ENCODE measurements around the gene MYCBP2.
"Not testable (repeated sequence)": the region's sequence is repeated elsewhere in the genome, so short reads cannot be mapped to it uniquely, and the experiment has no call there.

MYCBP2 gene

DNA sequence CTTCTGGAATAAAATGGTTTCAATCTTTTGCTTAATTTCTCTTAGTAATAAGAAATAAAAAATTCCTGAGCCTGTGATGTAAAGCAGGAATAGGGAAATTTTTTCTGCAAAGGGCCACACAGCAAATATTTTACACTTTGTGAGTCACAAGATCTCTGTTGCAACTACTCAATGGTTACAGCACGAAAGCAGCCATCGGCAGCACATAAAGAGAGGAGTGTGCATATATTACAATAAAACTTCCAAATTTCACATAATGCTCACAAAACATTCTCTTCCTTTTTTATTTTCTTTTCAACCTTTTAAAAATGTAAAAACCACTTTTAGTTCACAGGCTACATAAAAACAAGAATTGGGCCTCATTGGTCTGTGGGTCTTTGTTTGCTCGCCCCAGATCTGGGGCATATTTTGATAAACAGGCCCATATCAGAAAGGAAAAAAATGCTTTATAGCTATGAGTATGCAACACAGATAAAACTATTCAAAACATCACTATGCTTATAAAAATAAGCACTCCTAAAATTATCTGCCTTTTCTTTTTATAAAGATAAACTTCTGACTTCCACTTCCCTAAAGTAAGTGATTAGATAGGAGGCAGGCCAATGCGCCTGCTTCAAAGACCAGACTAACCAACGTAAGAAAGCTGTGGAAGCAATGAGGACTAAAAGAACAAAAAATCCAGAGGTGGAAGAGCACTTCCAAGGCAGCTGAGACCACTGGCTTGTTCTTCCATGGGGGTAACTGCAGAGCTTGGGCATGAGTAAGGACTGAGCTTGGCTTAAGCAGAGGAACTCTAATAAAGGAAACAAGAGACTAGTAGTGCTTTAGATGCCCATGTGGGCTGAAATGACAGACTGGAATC is 26.5 kb downstream of the MYCBP2 start:
- peak; percentile 48 to 52 for DNase-seq (ENCODE audit: low read depth in 2 of 2)

DNA sequence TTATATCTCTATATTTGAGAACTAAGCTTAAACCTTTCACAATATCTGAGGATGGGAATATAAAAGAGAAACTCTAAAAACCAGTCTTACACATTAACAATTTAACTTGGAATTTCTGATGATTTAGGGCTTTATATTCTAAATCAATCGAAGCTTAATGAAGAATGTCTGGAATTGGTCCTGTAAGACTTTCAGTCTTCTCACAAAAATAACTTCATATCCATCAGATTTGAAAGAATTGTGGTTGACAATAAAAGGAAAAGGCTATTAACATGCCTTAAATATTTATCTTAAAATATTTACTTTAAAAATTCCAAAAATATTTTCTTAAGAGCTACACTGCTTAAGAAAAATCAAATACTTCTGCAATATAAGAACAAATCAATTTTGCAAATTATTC is 27.3 kb downstream of the MYCBP2 start:
- DNase-seq (ENCODE audit: low read depth in 2 of 2), result peak; percentile 15 to 16

DNA sequence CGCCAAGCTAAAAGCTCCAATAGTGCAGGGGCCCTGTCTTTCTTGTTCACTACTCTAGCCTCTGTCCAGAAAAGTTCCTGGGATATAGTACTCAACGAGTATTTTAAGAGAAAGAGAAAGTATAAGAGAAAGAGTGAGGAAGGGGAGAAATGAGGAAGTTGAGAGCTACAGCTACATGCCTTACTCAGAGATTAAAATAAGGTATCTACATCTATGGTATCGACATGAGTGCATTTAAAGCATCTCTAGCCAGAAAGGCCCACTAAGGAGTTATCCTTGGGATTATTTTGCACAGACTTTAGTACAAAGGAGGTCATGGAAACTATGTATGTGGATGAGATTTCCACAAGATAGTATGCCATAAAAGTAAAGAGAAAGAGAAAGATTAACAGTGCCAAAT is 28.5 kb downstream of the MYCBP2 start:
- DNase-seq (ENCODE audit: low read depth in 2 of 2), result no peak

DNA sequence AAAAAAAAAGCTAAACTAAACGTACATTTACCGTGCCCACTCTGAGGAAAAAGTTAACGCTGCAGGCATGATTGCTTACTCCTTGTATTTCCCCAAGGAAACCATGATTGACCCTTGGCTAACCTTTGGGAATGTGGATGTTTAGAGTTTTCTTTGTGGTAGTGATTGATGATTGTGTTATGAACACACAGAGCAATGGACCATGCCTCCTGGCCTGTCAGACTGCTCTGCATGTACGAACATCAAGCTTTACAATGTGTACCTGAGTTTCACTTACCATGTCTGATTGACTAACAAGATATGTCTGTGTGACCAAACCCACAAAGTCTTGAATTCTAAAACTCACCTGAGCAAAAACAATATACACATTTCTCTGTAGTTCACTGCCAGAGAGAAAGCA is 35.1 kb downstream of the MYCBP2 start:
- no peak for DNase-seq (ENCODE audit: low read depth in 2 of 2)

DNA sequence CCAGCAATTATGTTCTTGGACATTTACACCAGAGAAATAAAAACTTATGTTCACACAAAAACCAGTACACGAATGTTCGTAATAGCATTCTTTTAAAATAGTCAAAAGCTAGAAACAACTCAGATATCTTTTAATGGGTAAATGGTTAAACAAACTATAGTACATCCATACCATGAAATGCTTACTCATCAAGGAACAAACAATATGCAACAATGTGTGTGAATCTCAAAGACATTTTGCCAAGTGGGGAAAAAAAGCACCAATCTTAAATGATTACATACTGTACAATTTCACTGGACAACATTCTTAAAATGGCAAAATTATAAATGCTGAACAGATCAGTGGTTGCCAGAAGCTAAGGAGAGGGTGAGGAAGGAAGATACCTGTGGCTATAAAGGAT is 36.6 kb downstream of the MYCBP2 start:
- no peak for DNase-seq (ENCODE audit: low read depth in 2 of 2)

DNA sequence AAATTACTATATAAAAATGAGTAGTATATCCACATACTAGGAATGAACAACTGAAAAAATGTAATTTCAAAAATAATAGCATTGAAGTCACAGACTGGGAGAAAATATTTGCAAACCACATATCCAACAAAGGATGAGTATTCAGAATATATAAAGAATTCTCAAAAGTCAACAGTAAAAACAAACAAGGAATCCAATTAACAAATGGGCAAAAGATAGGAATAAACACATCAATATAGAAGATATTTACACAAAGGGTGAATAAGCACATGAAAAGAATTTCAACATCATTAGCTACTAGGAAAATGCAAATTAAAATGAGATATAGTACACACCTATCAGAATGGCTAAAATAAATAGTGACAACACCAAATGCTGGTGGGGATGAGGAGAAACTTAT is 37.0 kb downstream of the MYCBP2 start:
- no peak for DNase-seq (ENCODE audit: low read depth in 2 of 2)

DNA sequence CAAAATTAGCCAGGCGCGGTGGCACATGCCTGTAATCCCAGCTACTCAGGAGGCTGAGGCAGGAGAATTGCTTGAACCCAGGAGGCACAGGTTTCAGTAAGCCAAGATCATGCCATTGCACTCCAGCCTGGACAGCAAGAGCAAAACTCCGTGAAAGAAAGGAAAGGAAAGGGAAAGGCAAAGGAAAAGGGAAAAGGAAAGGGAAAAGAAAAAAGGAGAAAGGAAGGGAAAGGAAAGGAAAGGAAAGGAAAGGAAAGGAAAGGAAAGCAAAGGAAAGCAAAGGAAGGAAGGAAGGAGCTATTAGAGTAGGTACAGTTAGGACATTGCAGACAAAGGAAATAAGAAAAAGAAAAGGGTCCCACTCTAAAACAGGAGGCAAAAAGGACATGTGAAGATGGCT is 41.3 kb downstream of the MYCBP2 start:
- DNase-seq (ENCODE audit: low read depth in 2 of 2), result not testable (repeated sequence)

DNA sequence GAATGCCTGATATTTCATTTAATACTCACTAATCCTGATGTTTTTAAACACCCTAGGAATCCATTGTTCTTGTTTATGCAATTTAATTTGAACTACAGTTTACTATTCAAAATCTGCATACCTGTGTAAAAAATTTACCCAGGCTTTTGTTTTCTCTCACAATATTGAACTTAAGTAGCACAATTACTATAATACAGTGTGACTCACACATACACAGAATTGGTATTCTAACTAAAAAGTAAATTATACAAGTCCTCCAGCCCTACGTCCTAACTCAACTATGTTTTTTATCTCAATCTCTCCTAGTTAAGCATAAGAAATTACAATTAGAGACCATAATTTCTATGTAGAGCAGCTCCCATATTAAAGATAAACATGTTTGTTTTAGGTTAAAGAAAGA is 41.8 kb downstream of the MYCBP2 start:
- no peak for DNase-seq (ENCODE audit: low read depth in 2 of 2)

DNA sequence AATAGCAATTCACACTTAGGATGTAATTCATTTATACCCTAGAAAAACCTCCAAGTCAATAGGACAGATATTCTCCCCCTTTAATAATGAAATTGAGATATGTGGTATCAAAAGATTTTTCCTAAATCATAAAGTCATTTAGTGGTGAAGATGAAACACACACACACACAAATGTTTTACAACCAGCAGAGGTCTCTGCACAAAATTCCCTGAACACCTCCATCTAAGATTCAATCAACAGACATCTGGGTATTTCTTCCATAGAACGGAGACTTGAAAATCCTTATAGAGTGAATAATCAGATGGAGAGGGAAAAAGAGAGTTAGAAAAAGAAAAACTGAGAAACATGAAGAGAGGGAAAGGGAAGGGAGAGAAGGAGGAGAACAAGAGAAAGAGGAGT is 52.8 kb downstream of the MYCBP2 start:
- DNase-seq (ENCODE audit: low read depth in 2 of 2), result no peak

DNA sequence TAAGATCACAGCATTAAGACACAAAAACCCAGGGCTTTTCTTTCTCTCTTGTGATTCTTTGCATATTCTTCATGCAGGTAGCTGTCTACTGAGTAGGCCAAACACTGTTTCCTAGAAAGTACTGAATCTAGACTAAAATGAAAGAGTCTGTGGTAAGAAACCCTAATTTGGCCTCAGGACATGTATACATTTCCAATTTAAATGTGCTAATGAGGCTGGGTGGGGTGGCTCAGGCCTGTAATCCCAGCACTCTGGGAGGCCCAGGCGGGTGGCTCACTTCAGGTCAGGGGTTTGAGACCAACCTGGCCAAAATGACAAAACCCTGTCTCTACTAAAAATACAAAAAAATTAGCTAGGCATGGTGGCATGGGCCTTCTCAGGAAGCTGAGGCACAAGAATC is 57.8 kb downstream of the MYCBP2 start:
- no peak for DNase-seq (ENCODE audit: low read depth in 2 of 2)

DNA sequence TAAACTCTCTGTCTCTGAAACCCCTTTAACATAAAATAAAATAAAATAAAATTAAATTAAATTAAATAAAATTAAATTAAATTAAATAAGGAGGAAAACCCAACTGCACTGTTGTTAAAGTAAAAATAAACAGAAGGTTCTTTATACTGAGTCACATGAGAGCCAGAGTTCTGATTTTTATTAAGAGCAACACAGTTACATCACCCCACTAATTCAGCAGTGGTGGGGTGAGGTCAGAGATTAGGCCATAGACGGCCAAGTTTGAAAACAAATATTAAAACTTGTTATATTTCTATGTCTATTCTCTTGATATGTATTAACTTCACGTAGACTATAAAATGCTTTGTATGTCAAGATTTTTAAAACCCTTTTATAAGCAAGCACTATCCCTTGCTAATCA is 59.5 kb downstream of the MYCBP2 start:
- DNase-seq (ENCODE audit: low read depth in 2 of 2), result no peak

DNA sequence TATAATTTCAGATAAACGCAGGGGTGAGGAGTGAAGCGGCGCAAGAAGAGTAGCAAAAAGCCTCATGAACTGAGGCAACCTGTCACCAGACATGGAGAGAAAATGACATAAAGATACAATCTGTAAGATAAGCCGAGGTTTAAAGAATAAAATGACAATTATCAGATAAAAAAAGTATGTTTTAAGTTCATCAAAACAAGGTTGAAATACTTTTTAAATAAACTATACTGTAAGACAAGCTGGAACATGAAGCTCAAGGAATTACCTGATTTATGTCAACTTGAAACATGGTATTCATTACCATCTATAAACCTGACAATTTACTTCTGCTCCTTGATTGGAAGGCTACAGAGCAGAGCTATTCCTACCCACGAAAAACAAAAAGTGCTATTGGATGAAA is 61.6 kb downstream of the MYCBP2 start:
- DNase-seq (ENCODE audit: low read depth in 2 of 2), result no peak

DNA sequence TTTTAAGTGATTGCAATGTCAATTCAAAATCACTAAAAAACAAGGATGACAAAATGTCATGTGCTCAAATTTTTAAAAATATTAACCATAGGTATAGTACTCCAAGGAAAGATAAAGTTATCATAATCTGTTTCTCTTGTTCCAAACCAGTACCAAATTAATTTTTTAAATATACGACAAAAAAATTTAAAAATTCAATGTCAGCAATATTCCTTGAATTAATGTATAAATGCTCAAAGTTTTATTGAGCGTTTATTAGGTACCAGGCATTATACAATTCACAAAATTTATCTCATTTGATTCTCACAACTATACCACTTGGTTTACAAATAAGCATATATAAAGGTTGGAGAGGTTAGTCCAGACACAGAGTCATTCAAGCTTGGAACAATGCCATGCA is 64.7 kb downstream of the MYCBP2 start:
- no peak for DNase-seq (ENCODE audit: low read depth in 2 of 2)

DNA sequence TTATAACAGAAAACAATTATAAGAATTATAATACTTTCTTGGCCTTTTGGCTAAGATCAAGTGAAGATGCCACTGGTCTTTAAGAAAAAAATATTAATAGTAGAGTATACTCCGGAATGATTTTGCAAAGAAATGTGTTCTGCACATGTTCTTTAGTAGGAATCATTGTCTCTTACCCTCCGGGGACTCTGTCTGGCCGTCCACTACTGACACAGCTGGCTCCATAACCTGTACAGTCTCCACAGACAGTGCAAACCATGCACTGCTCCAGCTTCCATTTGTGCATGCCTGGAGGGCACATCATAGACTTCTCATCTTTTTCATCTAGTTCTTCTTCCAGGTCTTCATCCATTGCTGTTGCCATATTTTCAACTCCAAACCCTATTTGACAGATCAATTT is 75.9 kb downstream of the MYCBP2 start:
- DNase-seq (ENCODE audit: low read depth in 2 of 2), result no peak

DNA sequence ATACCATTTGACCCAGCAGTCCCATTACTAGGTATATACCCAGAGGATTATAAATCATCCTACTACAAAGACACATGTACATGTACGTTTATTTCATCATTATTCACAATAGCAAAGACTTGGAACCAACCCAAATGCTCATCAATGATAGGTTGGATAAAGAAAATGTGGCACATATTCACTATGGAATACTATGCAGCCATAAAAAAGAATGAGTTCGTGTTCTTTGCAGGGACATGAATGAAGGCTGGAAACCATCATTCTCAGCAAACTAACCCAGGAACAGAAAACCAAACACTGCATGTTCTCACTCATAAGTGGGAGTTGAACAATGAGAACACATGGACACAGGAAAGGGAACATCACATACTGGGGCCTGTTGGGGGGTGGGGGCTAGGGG is 81.7 kb downstream of the MYCBP2 start:
- DNase-seq (ENCODE audit: low read depth in 2 of 2), result not testable (repeated sequence)

DNA sequence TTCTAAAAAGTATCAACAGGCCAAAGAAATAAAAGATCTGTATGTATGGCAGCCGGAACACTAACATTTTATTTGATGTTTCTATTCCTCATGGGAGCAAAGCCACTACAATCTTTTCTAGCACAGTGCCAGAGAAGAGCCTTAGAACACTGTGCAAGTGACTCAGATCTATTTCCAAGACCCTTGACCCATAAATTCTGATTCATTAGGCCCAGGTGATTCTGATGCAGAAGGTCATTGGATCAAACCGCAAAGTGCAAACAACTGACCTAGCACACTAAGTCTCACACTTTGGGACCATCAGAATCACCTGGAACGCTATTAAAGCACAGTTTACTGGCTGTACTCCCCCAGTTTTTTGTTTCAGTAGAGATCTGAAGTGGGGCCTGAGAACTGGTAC is 87.6 kb downstream of the MYCBP2 start:
- no peak for DNase-seq (ENCODE audit: low read depth in 2 of 2)

DNA sequence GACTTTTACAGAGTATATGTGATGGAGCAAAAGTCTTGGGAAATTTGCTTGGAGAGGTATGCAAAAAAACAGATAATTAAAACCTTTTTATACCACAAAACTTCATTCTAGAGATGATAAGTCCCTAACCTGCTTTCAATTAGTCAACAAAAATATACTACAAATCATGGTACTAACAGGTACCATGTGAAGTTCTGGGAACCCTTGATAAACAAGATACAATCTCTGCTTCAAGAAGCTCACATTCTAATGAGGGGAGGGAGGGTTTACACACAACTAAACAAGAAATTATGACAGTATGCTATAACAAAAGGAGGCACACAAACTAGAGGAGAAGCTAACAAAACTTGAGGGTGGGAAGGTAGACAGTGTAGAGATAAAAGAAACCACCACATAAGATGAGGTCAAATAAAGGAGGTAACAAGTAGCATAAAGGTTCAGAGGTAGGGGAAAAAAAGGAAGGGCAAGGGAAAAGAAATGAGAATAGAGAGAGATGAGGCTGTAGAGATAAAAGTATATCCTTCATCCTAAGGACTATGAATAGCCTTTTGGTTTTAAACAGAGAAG is 91.4 kb downstream of the MYCBP2 start:
- DNase-seq (ENCODE audit: low read depth in 2 of 2), result no peak

DNA sequence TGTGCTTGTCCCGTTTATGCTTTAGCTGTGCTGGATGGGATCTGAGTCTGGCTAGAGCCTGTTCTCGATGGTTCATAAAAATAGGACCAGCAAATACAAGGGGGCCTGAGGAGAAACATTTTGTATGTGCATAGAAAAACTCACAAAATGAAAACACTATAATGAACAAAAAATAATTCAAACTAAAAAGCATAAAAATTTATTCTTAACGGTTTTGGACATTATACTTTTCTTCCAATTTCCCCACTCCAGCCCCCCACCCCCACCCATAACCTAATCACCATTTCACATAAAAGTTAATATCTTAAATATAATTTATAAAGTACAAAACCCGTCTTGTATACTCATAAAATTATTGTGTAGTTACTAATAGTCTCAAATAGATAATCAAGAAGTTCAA is 93.7 kb downstream of the MYCBP2 start:
- no peak for DNase-seq (ENCODE audit: low read depth in 2 of 2)

DNA sequence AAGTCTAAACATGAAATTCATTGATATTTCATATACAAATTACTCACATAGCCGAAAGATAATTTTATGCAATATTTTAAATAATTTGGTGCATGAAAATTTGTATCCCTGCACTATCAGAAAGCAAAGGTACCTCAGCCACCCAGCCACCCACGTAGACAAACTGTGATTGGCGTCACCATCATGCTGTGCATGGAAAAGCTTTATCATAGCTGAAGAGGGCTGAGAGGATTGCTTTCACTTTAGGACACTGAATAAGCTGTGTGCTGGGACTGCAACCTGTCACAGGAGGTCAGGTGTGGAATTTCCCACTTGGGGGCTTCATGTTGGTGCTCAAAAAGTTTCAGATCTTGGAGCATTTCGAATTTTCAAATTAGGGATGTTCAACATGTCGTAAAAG is 96.3 kb downstream of the MYCBP2 start:
- no peak for DNase-seq (ENCODE audit: low read depth in 2 of 2)

DNA sequence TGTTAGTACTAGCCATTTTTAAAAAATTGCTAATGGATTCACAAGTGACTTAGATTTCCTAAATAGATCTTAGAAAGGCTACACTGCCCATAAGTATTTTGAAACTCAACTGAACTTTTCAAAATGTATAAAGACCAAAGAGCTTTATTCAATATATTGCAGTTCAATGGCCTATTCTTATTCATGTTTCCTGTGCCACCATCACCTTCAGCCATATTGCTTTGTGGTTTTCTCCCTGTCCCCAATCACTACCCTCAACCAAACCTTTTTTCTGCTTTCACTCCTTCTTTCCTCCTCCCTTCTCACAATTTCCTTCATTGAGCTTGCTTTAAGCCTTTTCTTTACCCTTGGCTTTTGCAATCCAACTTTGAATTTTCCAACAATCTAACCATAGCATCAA is 100.9 kb downstream of the MYCBP2 start:
- no peak for DNase-seq (ENCODE audit: low read depth in 2 of 2)

DNA sequence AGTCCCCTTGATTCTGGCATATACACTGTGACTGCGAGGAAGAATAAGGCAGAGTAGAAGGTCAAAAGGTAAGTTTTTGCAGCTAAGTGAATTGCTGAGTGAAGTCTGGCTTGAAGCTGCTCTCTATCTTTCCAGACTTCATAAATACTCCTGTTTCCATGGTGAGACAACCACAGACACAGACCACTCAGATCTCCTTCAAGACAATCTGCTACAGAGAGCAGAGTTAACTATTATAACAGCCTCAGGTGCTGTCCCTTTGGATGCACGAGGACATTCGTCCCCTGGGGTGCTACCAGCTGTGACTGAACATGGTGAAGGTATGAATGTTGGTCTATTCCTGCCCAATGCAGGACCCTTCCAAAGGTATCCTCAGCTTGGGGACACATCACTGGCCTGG is 104.0 kb downstream of the MYCBP2 start:
- no peak for DNase-seq (ENCODE audit: low read depth in 2 of 2)

DNA sequence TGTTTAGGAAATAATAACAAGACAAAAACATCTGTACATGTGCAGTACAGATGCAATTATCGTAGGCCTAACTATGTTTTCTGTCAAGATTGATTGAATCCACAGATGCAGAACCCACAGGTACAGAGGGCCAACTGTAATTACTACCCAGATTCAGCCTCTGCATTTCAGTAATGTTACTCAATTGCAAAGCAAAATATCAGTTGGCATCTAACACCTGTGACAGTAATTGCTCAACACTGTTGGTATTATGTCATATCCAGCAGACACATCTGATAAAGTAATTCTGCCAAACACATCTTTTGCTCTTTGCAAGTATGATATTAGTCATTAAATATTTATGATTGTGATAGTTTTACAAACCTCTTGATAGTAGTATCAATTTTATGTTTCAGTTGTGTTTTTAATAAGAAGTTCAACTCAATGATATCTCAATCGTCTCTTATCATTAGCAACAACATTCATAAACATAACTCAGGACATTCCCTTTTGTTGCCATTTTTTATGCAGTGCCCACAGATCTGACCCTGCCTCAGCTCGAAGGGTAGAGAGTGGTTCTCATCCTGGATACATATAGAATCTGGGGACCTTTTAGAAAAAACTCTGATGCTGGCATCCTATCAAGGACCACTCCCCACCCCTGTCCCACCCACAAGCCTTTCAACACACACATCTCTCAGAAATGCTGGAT is 104.7 kb downstream of the MYCBP2 start:
- no peak for DNase-seq (ENCODE audit: low read depth in 2 of 2)

DNA sequence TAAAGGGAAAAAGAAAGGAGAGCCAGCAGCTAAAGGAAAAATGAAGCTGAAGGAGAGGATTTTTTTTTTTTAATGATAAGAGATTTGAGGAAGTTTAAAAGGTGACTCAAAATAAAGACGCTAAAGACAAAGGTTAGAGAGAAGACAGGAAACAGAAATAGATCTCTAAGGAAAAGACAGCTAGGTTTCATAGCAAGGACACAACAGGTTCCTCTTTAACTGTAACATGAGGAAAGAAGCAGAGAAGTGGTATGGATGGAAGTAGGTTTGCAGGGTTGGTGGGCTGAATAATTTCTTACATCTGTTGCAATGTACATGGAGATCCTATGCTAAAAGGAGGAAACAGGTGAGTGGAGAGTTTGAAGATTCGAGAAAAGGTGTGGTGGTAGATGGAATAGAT is 107.5 kb downstream of the MYCBP2 start:
- no peak for DNase-seq (ENCODE audit: low read depth in 2 of 2)
